ENCODE measurements around the gene DLGAP1. TPM values are rescaled to one million over a fixed set of nuclear protein-coding genes. Genes with fewer than 3 reads are reported as not detected.

Gene DLGAP1
- total and polyA plus RNA-seq, 2 of the 4 experiments (the other 2 are of a cell fraction) = under 0.01 to 0.09 TPM

DNA sequence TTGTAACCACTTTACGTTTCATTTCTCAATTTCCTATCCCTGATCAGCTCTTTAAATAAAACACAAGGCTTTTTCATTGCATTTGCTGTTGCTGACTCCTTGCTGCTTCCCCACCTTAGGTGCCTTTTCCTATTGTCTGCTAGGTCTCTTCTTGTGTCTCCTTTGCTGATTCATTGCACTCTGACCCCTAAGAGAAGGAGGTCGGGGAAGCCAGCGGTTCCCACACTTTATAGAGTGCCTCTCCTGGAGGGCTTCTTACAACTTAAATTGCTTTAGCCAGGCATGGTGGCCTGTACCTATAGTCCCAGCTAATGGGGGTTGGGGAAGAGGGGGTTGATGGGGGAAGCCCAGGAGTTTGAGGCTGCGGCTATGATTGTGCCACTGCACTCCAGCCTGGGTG lies 495.0 kb downstream of the DLGAP1 start:
- no peak overlapping the region for H3K23ac ChIP-seq (ENCODE audit: low read depth, low read length)
- H3K36me3 ChIP-seq (ENCODE audit: control insufficient read depth, insufficient read depth, low read length) = no peaks in the 10 kb centered on the region
- no peak for TF ChIP-seq NFE2L2 (IDR thresholded peaks at IDR 0.05; ENCODE audit: low read depth, low read length)
- no peaks in the 10 kb centered on the region; the same call in 1 of the 2 replicates for H3K9me1 ChIP-seq (ENCODE audit: insufficient read depth, low read length)
- H3K27ac ChIP-seq (ENCODE audit: insufficient read depth, low read length) = no peak overlapping the region
- H3K4me1 ChIP-seq (ENCODE audit: control insufficient read depth, insufficient read depth, low read length) = no peaks in the 10 kb centered on the region
- POLR2A ChIA-PET (ENCODE audit: unreplicated experiment) = no interaction called here
- no peak overlapping the region for H3K9ac ChIP-seq (ENCODE audit: low read depth, low read length)
- H3K4ac ChIP-seq (ENCODE audit: low read depth, low read length) = no peak overlapping the region
- H4K20me1 ChIP-seq (ENCODE audit: insufficient read depth, low read length) = no peaks in the 10 kb centered on the region
- no peak overlapping the region for H2AK5ac ChIP-seq (ENCODE audit: low read depth, low read length)
- H4K5ac ChIP-seq (ENCODE audit: low read depth, low read length) = no peak overlapping the region
- intact Hi-C loops (cut with micrococcal nuclease) = no loop called here
- DNase-seq (no peak), ATAC-seq (ENCODE audit: low read depth) (no peak)
- H2BK5ac ChIP-seq (ENCODE audit: low read depth, low read length, poor library complexity, severe bottlenecking) = no peak overlapping the region
- H2BK15ac ChIP-seq (ENCODE audit: low read depth, low read length) = no peak overlapping the region
- no peak overlapping the region for H4K8ac ChIP-seq (ENCODE audit: low read depth in 2 of 2, low read length in 2 of 2)
- H2AFZ ChIP-seq (replicated peaks; ENCODE audit: low read length, poor library complexity) = no peak overlapping the region
- no peak overlapping the region for H3K56ac ChIP-seq (ENCODE audit: extremely low read depth, insufficient read depth, low read length)
- CTCF ChIA-PET = no interaction called here
- 100% methylated on average over 1 of the region's 4 CpGs; no CpG with 5 or more reads in 1 of the 2 experiments for WGBS, 2 experiments (ENCODE audit: extremely low coverage in 2 of 2, insufficient read length in 1 of 2)
- H3K14ac ChIP-seq (replicated peaks; ENCODE audit: low read depth, low read length) = no peak overlapping the region
- H3K79me1 ChIP-seq (ENCODE audit: low read depth in 1 of 2, low read length in 2 of 2) = no peaks in the 10 kb centered on the region
- H2BK120ac ChIP-seq (ENCODE audit: low read depth, low read length) = no peak overlapping the region
- H2AK9ac ChIP-seq (replicated peaks; ENCODE audit: low read depth, low read length, poor library complexity) = no peak overlapping the region
- no peak overlapping the region for H3K4me3 ChIP-seq (ENCODE audit: insufficient read depth, low read depth, low read length)
- no peak overlapping the region for H4K91ac ChIP-seq (ENCODE audit: insufficient read depth, low read depth, low read length)
- BruUV-seq (replicated peaks) = no TSS peak
- H3K4me2 ChIP-seq (ENCODE audit: low read depth, low read length) = no peak overlapping the region
- no peaks in the 10 kb centered on the region; the same call in none of the 2 replicates for H3K27me3 ChIP-seq (ENCODE audit: control insufficient read depth, insufficient read depth, low read length)
- in situ Hi-C loops (cut with MboI; ENCODE audit: low sequenced_read_pairs) = no loop called here
- no peak overlapping the region for H2BK20ac ChIP-seq (ENCODE audit: low read depth, low read length)
- dilution Hi-C loops (cut with HindIII; ENCODE audit: low sequenced_read_pairs, unreplicated experiment) = no loop called here
- H3K9me3 ChIP-seq (ENCODE audit: control insufficient read depth, insufficient read depth, low read length) = no peaks in the 10 kb centered on the region
- H3K18ac ChIP-seq (ENCODE audit: low read depth, low read length) = no peak overlapping the region
